Iris pigment epithelial cell (primary cell): ENCODE data around the gene ADA.

ENCODE experiments used
- DNase-seq: peaks from one replicate; pipeline ENCODE4 v3.0.0-alpha.2; 2011; ENCODE audit warnings: low read depth

ADA gene

DNA sequence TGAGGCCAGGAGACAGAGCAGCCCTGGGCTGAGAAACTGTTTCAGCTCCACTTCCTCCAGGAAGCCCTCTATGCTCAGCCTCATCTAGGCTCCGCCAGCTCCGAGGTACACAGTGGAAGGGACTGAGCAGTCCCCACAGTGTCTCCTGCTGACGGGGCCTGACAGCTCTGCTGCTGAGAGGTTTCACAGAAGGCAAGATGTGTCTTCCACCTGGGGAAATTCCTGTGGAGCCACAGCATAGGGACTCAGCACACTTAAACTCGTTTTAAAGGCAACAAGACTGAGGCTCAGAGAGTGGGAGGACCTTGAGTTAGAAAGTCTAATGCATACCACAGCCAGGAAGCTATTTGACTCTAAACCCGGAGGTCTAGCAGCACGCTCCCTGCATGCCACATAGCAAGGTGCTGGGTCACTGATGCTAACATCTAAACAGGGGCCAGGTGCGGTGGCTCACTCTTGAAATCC is 6.8 kb downstream of the ADA start:
- DNase-seq = no peak

DNA sequence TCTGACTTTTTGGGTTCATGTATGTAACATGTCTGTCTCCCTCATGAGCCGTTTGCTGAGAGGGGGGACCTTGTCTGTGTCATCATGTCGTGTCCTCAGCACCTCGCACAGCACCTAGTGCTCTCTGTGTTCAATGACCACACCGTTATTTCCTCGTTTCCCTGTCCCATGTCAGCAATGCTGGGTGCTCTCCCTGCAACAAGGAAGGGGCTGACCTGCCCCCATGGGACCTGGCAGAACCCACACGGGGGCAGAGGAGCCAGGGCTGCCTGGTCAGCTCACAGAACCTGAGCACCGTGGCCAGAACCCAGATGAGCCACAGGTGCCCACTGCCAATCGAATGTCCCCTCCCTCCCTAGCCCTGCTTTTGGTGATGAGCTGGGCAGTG is 7.3 kb downstream of the ADA start:
- no peak for DNase-seq

DNA sequence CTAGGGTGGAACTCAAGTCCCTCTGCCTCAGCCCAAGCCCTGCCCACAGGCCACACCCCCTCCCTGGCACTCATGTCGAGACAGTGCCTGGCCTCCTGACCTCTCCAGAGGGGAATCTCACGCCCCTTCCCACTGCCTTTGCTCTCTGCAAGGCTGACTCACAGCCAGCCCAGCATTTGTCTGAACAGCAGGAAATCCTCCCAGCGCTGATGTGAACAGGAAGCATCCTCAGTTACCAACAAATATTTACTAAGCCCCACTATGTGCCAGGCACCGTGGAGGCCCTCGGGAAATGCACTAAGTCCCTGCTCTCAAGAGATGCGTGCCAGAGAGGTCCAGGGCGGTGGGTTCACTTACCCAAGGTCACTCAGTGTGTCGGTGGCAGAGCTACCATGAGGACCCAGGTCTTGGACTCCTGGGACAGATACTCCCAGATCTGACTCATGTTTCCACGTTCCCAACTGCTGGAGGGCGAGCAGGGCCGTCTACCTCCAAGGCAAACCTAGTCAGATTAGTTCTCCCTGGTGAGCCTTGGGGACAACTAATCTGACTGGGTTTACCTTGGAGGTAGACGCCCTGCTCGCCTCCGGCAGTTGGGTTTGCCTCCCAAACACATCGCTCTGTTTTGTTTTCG is 7.8 kb downstream of the ADA start:
- DNase-seq = peak; percentile 90

DNA sequence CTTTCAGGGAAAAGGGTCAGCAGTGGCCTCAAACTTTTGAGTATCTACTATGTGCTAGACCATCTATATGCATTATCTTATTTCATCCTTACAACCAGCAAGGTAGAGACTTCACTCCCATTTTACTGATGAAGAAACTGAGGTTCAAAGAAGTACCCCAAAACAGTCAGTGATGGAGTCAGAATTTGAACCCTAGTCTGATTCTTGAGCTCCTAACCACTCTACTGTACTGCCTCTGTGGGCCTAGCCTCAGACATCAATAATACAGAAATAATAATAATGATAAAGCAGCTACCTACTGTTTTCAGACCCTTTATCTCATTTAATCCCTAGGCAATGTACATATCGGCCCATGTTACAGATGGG is 8.4 kb downstream of the ADA start:
- DNase-seq = no peak

DNA sequence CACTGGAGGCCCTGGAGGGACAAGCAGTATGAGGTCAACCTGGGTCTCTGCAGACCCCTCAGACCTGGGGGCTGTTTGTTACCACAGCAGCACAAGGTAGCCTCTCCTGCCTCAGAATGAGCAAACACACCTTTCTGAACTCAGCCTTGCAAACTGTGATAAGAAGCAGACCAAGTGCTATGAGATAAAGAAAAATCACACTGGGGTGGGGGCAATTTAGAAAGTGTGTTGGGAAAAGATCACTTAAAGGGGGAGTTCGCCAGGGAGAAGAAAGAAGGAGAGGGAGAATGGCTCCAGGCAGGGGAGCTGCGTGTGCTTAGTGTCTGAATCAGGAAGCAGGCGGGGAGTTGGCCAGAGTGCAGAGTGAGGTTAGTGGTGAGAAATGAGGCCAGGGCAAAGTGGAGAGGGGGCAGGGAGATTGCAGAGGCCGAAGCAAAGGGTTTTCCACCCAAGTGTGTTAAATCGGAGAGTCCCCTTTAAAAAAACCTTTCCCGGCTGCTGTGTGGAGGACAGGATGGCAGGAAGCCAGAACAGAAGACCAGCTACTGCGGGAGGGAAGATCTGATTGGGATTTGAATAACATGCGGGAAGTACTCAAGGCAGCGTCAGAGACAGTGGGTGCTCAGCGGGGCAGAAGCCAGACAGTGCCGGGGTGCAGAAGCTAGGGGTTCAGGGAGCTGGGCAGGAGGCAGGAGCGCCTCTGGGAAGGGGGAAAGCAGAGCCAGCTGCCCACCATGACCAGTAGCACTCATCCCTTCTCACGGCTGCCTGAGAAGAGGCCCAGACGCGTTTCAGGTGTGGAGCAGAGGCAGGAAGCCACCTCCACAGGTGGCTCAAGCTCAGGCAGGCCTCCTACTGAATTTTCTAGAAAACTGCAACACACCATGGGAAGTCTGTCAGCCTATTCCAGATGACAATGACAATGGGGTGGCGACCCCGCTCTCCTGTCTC is 9.0 kb downstream of the ADA start:
- DNase-seq = peak; percentile 94

DNA sequence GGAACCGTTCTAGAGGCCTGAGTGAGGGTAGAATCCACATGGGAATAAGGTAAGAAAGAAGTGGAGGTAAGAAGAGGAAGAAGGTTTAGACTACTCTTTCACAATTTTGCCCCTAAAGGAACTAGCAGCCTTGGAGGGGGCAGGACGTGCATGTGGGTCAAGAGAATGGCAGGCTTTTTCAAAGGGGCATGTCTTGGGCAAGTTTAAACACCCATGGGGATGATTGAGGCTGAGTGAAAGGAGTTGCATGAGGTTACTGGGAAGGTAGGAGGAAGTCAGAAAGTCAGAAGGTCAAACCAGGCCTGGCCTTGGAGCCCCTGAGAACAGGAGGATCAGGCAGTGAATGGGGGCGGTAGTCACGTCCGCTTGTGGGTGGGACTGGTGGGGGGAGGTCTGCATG is 10.2 kb downstream of the ADA start:
- DNase-seq = no peak

DNA sequence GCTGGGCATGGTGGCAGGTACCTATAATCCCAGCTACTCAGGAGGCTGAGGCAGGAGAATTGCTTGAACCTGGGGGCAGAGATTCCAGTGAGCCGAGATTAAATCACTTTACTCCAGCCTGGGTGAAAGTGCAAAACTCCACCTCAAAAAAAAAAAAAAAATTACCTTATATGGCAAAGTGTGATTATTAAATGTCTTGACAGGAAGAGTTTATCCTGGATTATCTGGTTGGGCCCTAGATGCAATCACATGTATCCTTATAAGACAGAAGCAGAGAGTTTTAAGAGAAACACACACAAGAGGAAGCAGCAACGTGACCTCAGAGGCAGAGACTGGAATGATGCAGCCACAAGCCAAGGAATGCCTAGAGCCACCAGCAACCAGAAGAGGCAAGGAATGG is 11.0 kb downstream of the ADA start:
- DNase-seq = no peak

DNA sequence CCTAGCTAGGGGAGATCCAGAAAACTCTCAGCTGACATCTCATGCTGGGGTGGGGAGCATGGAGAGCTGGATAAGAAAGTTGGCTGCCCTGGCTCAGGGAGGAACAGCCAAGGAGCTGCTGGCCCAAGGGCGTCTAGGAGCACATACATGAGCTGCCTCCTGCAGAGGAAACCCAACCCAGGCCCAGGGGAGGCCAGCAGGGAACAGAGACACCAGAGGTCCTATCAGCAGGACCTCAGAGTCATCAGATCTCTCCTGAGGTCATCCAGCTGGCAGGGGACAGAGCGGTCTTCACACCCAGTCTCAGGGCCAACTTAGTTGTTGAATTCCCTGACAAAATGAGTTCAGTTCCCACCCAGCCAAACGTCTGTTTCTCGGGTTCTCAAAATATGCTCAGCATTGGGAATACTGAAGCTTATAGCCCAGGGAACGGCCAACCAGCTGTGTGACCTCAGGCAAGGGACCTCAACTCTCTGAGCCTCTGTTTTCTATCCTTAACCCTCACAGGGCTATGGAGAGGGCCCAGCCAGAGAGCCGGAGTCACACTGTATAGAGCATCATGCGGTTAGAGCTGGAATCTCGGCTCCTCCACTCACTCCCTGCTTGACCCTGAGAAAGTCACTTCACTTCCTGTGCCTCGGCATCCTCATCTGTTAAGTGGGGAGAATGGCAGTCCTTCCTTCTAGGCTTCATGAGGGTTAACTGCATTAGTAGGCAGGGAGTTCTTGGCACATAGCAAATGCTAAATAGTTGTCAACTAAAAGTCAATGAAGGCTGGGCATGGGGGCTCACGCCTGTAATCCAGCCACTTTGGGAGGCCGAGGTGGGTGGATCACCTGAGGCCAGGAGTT is 13.8 kb downstream of the ADA start:
- no peak for DNase-seq

DNA sequence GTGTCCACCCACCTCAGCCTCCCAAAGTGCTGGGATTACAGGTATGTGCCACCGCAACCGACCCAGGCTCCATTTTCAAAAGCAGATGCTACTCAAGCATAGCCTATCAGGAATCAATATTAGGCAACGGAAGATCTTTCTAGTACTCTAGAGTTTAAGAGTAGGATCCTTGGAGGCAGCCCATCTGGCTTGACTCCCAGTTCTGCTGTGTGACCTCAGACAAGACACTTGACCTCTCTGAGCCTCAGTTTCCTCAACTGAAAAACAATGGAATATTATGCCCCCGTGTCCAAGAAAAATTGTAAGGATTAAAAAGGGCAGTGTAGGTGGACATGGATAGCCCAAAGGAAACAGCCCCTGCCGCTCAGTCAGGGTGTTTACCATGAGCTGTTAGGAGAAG is 14.5 kb downstream of the ADA start:
- no peak for DNase-seq

DNA sequence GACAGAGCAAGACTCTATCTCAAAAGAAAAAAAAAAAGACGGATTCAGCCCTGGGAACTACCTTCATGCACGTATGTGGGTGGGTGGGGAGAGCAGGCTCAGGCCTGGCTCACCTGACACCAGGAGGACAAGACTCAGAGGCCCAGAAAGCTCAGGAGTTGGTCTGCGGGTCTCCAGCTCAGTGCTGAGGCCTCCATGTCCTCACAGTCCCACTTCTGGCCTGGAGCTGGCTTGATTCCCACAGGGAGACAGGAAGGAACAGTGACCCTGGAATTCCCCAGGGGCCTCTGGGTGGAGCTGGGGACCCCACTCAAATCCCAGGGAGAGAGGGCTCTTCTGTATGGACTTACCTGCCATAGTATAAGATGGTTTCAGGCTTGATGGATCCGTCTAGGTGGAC is 15.6 kb downstream of the ADA start:
- DNase-seq = no peak

DNA sequence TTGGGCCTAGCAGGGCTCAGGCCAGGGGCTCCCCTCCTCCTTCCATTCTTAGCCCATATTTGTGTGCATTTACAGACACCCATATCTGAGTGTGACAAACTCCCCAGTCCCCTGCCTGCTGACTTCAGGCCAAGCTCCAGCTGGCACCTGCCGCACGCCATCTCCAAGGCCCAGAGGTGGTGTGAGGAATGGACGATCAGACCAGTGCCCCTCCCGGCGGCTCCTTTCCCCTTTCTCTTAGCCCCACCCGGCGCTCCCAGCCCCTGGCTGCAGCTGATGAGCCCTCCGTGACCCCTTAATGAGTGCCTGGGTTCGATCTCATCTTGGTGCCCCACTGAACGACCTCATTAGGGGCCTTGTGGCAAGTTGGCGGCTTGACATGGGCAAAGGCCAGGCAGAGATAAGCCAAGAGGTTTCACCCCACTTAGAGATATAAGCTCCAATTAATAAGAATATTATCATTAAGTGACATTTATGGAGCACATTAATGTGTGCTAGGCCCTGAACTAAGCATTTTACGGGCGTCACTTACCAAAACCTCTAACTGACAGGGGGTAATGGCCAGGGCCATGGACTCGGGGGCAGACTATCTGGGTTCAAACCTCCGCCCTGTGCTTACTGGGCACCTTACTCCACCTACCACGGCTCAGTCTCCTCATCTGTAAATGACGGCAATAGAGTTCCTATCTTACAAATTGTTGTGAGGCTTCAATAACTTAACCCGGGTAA is 17.5 kb downstream of the ADA start:
- no peak for DNase-seq

DNA sequence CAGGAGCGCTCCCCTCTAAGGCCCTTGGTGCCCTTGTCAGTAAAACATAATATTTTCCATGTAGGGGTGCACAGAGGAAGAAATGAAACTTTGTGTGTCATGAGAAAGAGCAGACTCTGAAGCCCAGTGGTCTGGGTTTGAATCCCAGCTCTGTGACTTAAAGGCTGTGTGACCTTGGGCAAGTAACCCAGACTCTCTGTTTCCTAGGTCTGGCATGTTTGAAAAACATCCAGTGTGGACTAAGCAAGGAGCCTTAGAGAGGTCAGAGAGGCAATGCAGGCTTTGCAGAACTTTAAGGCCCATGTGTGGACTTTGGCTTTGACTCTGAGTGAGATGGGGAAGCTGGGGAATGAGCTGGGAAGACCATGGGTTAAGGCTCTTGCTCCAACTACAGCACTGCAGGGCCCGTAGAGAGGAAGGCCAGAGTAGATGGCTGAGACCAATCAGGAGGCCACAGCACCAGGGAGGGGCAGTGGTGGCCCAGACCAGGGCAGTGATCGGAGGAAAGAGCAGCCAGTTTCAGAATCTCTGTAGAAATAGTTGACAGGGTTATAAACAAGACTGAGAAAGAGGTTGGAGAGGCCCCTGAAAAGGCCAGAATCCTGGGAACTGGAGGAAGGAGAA is 18.2 kb downstream of the ADA start:
- no peak for DNase-seq

DNA sequence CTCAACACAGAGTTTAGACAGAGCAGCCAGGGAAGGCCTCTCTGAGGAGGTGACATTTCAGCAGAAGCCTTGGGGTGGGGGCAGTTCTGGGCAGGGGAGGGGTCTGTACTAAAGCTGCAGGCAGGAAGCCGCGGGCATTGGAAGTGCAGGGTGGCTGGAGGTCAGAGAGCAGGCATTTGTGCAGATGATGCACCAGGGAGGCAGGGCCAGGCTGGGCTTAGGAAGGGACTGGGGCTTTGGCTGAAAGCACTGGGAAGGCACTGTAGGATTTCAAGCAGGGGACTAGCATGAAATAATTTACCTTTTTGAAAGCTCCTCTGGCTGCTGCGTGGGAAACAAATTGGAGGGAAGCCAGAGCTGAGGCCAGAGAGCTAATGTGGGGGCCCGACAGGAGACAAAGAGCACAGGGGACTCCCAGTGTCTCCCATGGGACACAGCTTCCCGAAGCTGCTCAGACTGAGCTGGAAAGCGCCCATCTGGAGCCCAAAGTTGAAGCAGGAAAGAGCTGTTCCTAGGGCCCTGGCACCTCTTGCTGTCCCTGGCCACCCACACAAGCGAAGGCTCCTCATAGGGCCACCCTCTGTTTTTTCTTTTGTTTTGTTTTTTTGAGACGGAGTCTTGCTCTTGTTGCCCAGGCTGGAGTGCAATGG is 19.3 kb downstream of the ADA start:
- DNase-seq = no peak

DNA sequence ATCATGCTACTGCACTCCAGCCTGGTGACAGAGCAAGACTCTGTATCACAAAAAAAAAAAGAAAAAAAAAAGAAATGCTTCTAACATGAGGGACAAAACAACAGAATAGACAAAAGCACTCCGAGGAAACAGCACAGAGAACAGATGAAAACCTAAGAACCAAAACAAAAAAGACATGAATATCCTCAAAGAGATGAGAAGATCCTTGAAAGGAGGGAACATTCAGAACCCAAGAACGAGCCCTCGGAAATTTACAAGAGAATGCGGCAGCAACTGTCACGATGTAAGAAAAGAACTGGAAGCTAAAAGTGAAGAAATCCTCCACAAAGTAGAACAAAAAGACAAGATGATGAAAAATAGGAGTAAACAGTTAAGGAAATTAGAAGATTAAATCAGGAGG is 21.2 kb downstream of the ADA start:
- no peak for DNase-seq

DNA sequence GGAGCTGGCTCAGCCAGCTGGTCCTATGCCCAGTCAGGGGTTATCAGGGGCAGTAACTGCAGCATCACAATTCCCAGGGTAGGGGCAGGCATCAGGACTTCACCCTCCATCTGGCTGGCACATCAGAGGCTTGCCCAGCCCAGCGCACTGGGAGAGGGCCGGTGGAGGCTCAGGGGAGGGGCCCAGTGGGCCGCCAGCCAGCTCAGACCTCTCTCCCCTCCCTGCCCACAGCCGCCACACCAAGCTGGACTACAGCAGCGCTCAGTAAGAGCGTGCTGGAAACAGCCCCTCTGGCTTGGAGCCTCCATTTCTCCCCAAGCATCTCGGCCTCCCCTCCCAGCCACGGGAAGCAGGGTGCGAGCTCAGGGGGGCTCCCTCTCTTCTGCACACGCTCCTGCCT is 22.0 kb downstream of the ADA start:
- DNase-seq = no peak

DNA sequence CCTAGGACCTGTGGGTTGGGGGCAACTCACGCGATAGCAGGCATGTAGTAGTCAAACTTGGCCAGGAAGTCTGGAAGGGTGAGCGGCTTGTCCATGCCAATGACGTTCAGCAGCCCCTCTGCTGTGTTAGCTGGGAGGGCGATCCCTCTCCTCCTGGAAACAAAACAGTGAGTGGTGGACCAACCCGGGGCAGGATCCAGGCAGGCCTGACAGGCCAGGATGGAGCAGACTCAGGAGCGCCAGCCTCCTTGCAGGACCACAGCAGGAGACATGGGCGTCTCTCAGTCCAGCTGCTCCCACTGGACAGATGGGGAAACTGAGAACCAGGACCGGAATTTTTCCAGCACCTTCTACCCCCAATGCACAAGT is 22.5 kb downstream of the ADA start:
- no peak for DNase-seq

DNA sequence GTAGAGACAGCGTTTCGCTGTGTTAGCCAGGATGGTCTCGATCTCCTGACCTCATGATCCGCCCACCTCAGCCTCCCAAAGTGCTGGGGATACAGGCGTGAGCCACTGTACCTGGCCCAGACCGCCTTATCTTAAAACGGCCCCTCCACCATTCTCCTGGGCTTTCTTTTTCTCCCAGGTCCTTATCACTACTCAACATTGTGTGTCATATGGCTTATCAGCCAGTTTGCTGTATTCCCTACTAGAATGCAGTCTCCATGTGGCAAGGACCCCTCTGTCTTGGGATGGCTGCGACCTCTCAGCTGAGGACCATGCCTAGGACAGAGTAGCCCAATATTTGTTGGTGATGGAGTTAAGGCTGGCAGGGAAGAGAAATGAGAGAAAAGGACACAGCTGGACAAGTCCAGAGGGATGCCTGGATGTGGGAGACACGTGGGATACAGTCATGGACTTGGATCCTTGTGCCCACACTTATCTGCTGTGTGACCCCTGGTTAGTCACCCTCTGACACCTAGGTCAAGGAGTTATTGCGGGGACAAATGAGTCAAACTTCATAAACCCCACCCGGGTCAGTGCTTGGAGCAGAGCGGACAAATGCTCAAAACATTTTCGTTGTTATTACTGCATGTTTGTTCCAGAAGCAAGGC is 24.0 kb downstream of the ADA start:
- no peak for DNase-seq

DNA sequence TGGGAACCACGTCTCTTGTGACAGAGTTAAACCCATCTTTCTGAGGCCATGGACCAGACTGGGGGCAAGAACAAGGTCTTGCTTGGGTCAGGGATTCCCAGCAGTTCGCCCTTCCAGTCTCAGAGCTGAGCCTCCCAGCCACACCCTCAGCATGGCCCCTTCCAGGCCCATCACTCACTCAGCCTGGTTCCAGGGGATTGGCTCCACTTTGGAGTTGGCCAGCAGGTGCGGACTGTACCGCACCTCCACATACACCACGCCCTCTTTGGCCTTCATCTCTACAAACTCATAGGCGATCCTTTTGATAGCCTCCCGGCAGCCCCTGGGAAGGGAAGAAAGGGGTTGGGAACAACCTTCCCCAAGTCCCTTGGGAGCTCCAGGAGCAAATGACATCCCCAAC is 25.2 kb downstream of the ADA start:
- DNase-seq = no peak

DNA sequence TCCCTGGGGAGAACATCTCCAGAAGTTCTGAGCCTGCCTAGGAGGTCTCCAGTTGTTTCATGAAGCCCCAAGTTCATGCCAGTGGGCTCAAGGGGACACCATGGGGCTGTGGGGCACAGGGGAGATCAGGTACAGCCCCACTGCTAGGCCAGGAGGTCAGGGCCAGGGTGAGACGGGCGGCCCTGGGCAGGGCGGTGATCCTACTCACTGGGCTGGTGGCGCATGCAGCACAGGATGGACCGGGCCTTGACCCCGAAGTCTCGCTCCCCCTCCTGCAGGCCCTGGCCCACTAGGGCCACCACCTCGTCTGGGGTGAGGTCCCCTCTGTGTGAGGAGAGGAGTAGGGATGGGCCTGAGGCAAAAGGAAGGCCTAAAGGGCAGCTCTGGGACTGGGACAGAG is 26.1 kb downstream of the ADA start:
- no peak for DNase-seq

DNA sequence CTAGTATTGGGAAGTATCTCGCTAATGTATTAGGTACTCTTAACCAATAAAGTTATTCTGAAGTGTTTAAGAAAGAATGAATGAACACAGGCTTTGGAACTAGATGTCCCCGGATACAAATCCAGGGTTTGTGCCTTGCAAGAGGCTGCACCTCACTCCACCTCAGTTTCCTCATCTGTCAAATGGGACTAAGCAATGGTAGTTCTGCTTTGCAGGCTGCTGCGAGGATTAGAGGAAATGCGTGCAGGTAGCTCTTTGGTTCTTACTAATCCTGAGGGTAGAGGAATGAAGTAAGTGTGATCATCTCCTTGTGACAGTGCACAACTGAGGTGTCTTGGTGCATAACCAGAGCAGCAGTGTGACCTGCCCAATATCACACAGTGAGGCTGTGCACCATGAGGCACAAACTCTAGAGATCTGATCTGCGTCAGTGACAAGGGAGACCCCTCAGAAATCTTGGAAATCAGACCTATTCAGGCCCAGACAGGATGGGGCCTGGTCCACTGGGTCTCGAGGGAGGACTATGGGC is 26.7 kb downstream of the ADA start:
- DNase-seq = no peak
